Parathyroid adenoma (tissue), 2 donors: Measurements from ENCODE around the gene TBCD.

Source experiments
- H2AFZ ChIP-seq: fragments of 300-600 bp; sonication (generic); one replicate; pipeline ENCODE4 v1.7.0; 2017; ENCODE audit warnings: antibody characterized with exemption, mild to moderate bottlenecking
- H3K27ac ChIP-seq: fragments of 300-600 bp; sonication (generic); one replicate; pipeline ENCODE4 v1.7.0; 2017
- H3K27me3 ChIP-seq: fragments of 300-600 bp; sonication (generic); one replicate; pipeline ENCODE4 v1.7.0; 2017; ENCODE audit warnings: low read length; ENCODE audit not compliant: control insufficient read depth, insufficient read depth
- H3K36me3 ChIP-seq: fragments of 300-600 bp; sonication (generic); one replicate; pipeline ENCODE4 v1.7.0; 2017; ENCODE audit warnings: low read length; ENCODE audit not compliant: control insufficient read depth, insufficient read depth
- H3K4me1 ChIP-seq: fragments of 300-600 bp; sonication (generic); one replicate; pipeline ENCODE4 v1.7.0; 2017; ENCODE audit warnings: control low read depth
- H3K4me2 ChIP-seq: fragments of 300-600 bp; sonication (generic); one replicate; pipeline ENCODE4 v1.7.0; 2017; ENCODE audit warnings: low read length
- H3K4me3 ChIP-seq: fragments of 300-600 bp; sonication (generic); one replicate; pipeline ENCODE4 v1.7.0; 2017; ENCODE audit warnings: low read depth, low read length
- H3K79me2 ChIP-seq: fragments of 300-600 bp; sonication (generic); one replicate; pipeline ENCODE4 v1.7.0; 2017; ENCODE audit warnings: control low read depth
- H3K9ac ChIP-seq: fragments of 300-600 bp; sonication (generic); one replicate; pipeline ENCODE4 v1.7.0; 2017; ENCODE audit warnings: mild to moderate bottlenecking
- H3K9me3 ChIP-seq: fragments of 300-600 bp; sonication (generic); one replicate; pipeline ENCODE4 v1.7.0; 2017; ENCODE audit warnings: low read length; ENCODE audit not compliant: control insufficient read depth
- CTCF ChIP-seq: fragments of 300-600 bp; sonication (generic); IDR thresholded peaks from one replicate; pipeline ENCODE4 v1.7.0; 2017; ENCODE audit warnings: antibody characterized with exemption, mild to moderate bottlenecking
- donor health status: primary hyperparathyroidism.

The TBCD gene

GRCh38 chr17:82938873-82939620 is 187.2 kb downstream of the TBCD start:
- Histone ChIP-seq H2AFZ (no peak overlapping the region), H3K4me3 (no peak overlapping the region), H3K9me3 (no peaks in the 10 kb centered on the region), H3K27me3 (no peaks in the 10 kb centered on the region), H3K27ac (no peak overlapping the region), H3K79me2 (no peaks in the 10 kb centered on the region), H3K4me1 (no peaks in the 10 kb centered on the region), H3K36me3 (peaks cover under 1% of the 10 kb centered on the region), H3K9ac (no peak overlapping the region), H3K4me2 (no peak overlapping the region)
- TF ChIP-seq CTCF = no peak

GRCh38 chr17:82939621-82940135 is 187.8 kb downstream of the TBCD start:
- no peak for TF ChIP-seq CTCF
- H3K4me2 ChIP-seq = no peak overlapping the region
- H3K36me3 ChIP-seq = peaks cover 2% of the 10 kb centered on the region
- no peak overlapping the region for H2AFZ ChIP-seq
- no peaks in the 10 kb centered on the region for H3K9me3 ChIP-seq
- no peaks in the 10 kb centered on the region for H3K27me3 ChIP-seq
- H3K9ac ChIP-seq = no peak overlapping the region
- H3K79me2 ChIP-seq = no peaks in the 10 kb centered on the region
- no peak overlapping the region for H3K4me3 ChIP-seq
- no peaks in the 10 kb centered on the region for H3K4me1 ChIP-seq
- no peak overlapping the region for H3K27ac ChIP-seq

- Histone ChIP-seq H2AFZ (no peak overlapping the region), H3K27me3 (no peaks in the 10 kb centered on the region), H3K9ac (no peak overlapping the region), H3K4me2 (no peak overlapping the region), H3K36me3 (peaks cover 2% of the 10 kb centered on the region), H3K4me3 (no peak overlapping the region), H3K79me2 (no peaks in the 10 kb centered on the region), H3K27ac (no peak overlapping the region), H3K4me1 (no peaks in the 10 kb centered on the region), H3K9me3 (no peaks in the 10 kb centered on the region)
- no peak for TF ChIP-seq CTCF
These were observed 188.6 kb downstream of the TBCD start for GRCh38 chr17:82940226-82941020.

- no peak overlapping the region for H3K4me2 ChIP-seq
- no peaks in the 10 kb centered on the region for H3K9me3 ChIP-seq
- peaks cover 2% of the 10 kb centered on the region for H3K36me3 ChIP-seq
- no peaks in the 10 kb centered on the region for H3K79me2 ChIP-seq
- no peaks in the 10 kb centered on the region for H3K27me3 ChIP-seq
- no peak for TF ChIP-seq CTCF
- H3K27ac ChIP-seq = no peak overlapping the region
- no peak overlapping the region for H3K4me3 ChIP-seq
- no peak overlapping the region for H3K9ac ChIP-seq
- no peaks in the 10 kb centered on the region for H3K4me1 ChIP-seq
- H2AFZ ChIP-seq = no peak overlapping the region
These were observed 189.4 kb downstream of the TBCD start for GRCh38 chr17:82941021-82942001.
